ENCODE data around the gene THEMIS2.

Gene THEMIS2

GRCh38 chr1:27886744-27887143 is 14.4 kb downstream of the THEMIS2 start:
- no peak for DNase-seq

- DNase-seq: no peak
Observed at GRCh38 chr1:27887215-27888021, 15.1 kb downstream of the THEMIS2 start.

- DNase-seq: no peak
Observed at GRCh38 chr1:27889506-27889905, 17.2 kb downstream of the THEMIS2 start.

- no peak for DNase-seq
Observed at GRCh38 chr1:27891196-27891889, 19.0 kb downstream of the THEMIS2 start.

GRCh38 chr1:27894521-27894920 is 22.2 kb downstream of the THEMIS2 start:
- DNase-seq: no peak

- DNase-seq: no peak
Observed at GRCh38 chr1:27906759-27907158, 34.4 kb downstream of the THEMIS2 start.

GRCh38 chr1:27912429-27912828 is 40.1 kb downstream of the THEMIS2 start:
- DNase-seq: no peak

GRCh38 chr1:27915082-27915575 is 42.8 kb downstream of the THEMIS2 start:
- no peak for DNase-seq

- no peak for DNase-seq
Observed at GRCh38 chr1:27922272-27922671, 49.9 kb downstream of the THEMIS2 start.

- no peak for DNase-seq
Observed at GRCh38 chr1:27928216-27928954, 56.0 kb downstream of the THEMIS2 start.

- DNase-seq: no peak
Observed at GRCh38 chr1:27931184-27931583, 58.8 kb downstream of the THEMIS2 start.

GRCh38 chr1:27931759-27932158 is 59.4 kb downstream of the THEMIS2 start:
- no peak for DNase-seq

- DNase-seq: no peak
Observed at GRCh38 chr1:27934818-27935549, 62.6 kb downstream of the THEMIS2 start, which contains the start of gene SMPDL3B. Gene SMPDL3B, plus strand, starts transcription at chr1:27935000. Its CDS starts 184 bp downstream, at chr1:27935184.

- no peak for DNase-seq
Observed at GRCh38 chr1:27935721-27936120, 63.4 kb downstream of the THEMIS2 start.
